HL-60 (cell line): ENCODE measurements around the gene GALNT14.

ENCODE experiments used
- DNase-seq, 2 experiments: peaks; one replicate each; pipeline ENCODE4 v3.0.0-alpha.2; 2010 to 2020; ENCODE audit warnings: low read depth in 1 of 2, low spot score in 1 of 2
- H3K27ac ChIP-seq: fragments of 250-450 bp; sonication (Bioruptor Pico); replicated peaks from 2 replicates; pipeline ENCODE4 v1.5.1; 2020; ENCODE audit warnings: mild to moderate bottlenecking, moderate library complexity
- H3K27me3 ChIP-seq: fragments of 250-450 bp; sonication (Bioruptor Pico); 2 replicates; pipeline ENCODE4 v1.5.1; 2021; ENCODE audit warnings: mild to moderate bottlenecking, moderate library complexity; ENCODE audit not compliant: insufficient read depth, poor library complexity, severe bottlenecking
- H3K4me3 ChIP-seq: replicated peaks from 2 replicates; pipeline ENCODE4 v1.5.1; 2011; ENCODE audit warnings: mild to moderate bottlenecking, control low read depth, low read length; ENCODE audit not compliant: insufficient read depth
- GABPA ChIP-seq: IDR thresholded peaks from 2 replicates; pipeline ENCODE4 v1.6.1; 2012; ENCODE audit warnings: low read depth
- POLR2AphosphoS5 ChIP-seq: IDR thresholded peaks from 2 replicates; pipeline ENCODE4 v1.6.1; 2012; ENCODE audit warnings: low read depth
- SPI1 ChIP-seq: IDR thresholded peaks from 2 replicates; pipeline ENCODE4 v1.6.1; 2012; ENCODE audit warnings: low read depth, mild to moderate bottlenecking, borderline replicate concordance
- TF ChIP-seq, protein P1 (sequence below): IDR thresholded peaks from one replicate; pipeline ENCODE4 v1.5.1; 2011; ENCODE audit warnings: low read length, control low read depth, inconsistent platforms; ENCODE audit not compliant: insufficient read depth
- TF ChIP-seq, protein P2 (sequence below): IDR thresholded peaks from 2 replicates; pipeline ENCODE4 v1.6.1; 2012; ENCODE audit warnings: low read depth; ENCODE audit not compliant: insufficient replicate concordance

GALNT14 gene

DNA sequence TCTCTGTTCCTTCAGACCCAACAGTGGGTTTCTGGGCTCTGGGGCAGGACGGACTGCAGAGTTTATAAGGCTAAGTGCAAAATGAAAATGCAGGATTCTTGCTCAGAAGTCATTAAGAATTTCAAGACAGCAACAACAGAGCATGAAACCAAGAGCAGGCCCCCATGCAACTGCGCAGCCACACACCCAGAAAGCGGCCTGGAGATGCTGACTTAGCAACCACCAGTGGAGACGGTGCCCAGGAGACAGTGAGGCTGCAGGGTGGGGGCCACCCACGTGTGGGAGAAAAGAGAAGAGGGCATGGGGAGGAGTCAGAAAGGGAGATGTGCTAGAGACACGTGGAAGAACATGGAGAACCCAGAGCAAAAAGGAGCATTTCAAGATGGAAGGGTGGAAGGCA is 66.5 kb downstream of the GALNT14 start:
- no peak for DNase-seq
- H3K27me3 ChIP-seq = no peaks in the 10 kb centered on the region
- H3K4me3 ChIP-seq = no peak overlapping the region
- no peak overlapping the region for H3K27ac ChIP-seq
- no peak for TF ChIP-seq SPI1
- no peak for TF ChIP-seq POLR2AphosphoS5
- TF ChIP-seq, protein P1, sequence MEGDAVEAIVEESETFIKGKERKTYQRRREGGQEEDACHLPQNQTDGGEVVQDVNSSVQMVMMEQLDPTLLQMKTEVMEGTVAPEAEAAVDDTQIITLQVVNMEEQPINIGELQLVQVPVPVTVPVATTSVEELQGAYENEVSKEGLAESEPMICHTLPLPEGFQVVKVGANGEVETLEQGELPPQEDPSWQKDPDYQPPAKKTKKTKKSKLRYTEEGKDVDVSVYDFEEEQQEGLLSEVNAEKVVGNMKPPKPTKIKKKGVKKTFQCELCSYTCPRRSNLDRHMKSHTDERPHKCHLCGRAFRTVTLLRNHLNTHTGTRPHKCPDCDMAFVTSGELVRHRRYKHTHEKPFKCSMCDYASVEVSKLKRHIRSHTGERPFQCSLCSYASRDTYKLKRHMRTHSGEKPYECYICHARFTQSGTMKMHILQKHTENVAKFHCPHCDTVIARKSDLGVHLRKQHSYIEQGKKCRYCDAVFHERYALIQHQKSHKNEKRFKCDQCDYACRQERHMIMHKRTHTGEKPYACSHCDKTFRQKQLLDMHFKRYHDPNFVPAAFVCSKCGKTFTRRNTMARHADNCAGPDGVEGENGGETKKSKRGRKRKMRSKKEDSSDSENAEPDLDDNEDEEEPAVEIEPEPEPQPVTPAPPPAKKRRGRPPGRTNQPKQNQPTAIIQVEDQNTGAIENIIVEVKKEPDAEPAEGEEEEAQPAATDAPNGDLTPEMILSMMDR = no peak
- TF ChIP-seq, protein P2, sequence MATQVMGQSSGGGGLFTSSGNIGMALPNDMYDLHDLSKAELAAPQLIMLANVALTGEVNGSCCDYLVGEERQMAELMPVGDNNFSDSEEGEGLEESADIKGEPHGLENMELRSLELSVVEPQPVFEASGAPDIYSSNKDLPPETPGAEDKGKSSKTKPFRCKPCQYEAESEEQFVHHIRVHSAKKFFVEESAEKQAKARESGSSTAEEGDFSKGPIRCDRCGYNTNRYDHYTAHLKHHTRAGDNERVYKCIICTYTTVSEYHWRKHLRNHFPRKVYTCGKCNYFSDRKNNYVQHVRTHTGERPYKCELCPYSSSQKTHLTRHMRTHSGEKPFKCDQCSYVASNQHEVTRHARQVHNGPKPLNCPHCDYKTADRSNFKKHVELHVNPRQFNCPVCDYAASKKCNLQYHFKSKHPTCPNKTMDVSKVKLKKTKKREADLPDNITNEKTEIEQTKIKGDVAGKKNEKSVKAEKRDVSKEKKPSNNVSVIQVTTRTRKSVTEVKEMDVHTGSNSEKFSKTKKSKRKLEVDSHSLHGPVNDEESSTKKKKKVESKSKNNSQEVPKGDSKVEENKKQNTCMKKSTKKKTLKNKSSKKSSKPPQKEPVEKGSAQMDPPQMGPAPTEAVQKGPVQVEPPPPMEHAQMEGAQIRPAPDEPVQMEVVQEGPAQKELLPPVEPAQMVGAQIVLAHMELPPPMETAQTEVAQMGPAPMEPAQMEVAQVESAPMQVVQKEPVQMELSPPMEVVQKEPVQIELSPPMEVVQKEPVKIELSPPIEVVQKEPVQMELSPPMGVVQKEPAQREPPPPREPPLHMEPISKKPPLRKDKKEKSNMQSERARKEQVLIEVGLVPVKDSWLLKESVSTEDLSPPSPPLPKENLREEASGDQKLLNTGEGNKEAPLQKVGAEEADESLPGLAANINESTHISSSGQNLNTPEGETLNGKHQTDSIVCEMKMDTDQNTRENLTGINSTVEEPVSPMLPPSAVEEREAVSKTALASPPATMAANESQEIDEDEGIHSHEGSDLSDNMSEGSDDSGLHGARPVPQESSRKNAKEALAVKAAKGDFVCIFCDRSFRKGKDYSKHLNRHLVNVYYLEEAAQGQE = no peak
- TF ChIP-seq GABPA = no peak

DNA sequence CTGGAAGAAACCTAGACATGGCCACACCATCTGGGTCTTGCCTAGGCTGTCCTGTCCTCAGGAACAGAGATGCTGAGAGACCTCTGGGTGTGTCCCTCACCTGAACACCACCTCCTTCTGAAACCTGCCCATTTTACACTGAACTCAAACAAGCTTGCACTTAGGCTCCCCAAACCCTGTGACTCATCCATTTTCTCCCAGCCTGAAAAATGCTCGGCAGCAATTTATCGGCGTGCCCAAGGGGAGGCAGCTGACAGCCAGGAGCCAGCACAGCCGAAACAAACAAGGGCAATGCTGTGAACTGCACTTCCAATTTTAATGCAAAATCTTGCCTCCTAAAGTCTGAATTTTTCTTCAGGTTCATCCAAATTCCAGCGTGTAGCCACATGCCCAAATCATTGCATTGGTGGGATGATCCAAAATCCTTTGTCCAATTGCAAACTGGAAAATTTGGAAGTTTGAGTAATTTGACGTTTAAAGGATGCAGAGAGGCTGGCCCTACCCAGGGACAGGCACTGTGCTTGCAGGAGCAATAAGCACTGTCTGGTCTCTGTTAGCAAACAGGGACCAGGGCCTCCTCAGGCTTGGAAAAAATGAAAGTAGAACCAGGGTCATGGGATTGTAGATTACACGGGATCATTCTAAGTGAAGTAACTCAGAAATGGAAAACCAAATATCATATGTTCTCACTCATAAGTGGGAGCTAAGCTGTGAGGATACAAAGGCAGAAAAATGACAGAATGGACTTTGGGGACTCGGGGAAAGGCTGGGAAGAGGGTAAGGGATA is 67.7 kb downstream of the GALNT14 start:
- DNase-seq = no peak
- Histone ChIP-seq H3K27me3 (no peaks in the 10 kb centered on the region), H3K27ac (no peak overlapping the region), H3K4me3 (no peak overlapping the region)
- TF ChIP-seq, protein P1 = no peak
- TF ChIP-seq GABPA = no peak
- TF ChIP-seq SPI1 = no peak
- TF ChIP-seq, protein P2 = no peak
- no peak for TF ChIP-seq POLR2AphosphoS5

- no peak for DNase-seq
- H3K27me3 ChIP-seq = no peaks in the 10 kb centered on the region
- H3K4me3 ChIP-seq = no peak overlapping the region
- no peak overlapping the region for H3K27ac ChIP-seq
- TF ChIP-seq GABPA = no peak
- no peak for TF ChIP-seq POLR2AphosphoS5
- no peak for TF ChIP-seq SPI1
- TF ChIP-seq, protein P2 = no peak
Measured at GRCh38 chr2:31069643-31070325, 68.5 kb downstream of the GALNT14 start.
